Heart right ventricle (tissue), 16 donors: Measurements from ENCODE around the gene STOML1. TPM values are rescaled to one million over a fixed set of nuclear protein-coding genes. Genes with fewer than 3 reads are reported as not detected.

Source experiments
- ATAC-seq, 8 donors: fragments of 200-7000 bp; cut with Tn5 transposase; one replicate each; pipeline ENCODE4 v1.9.1; 2020; ENCODE audit warnings: mild to moderate bottlenecking in 8 of 8, moderate library complexity in 8 of 8, moderate number of reproducible peaks in 1 of 8
- DNase-seq, 2 donors: peaks; one replicate each; pipeline ENCODE4 v3.0.0-alpha.2; 2020
- H3K27ac ChIP-seq, 10 donors: fragments of 200-600 bp; sonication (generic) in 2 of 10; one replicate each; pipeline versions ENCODE4 v1.5.0 to v1.8.0; 2020 to 2022; ENCODE audit warnings: mild to moderate bottlenecking in 3 of 10
- H3K27me3 ChIP-seq, 7 donors: fragments of 200-600 bp; one replicate each; pipeline ENCODE4 v1.8.0; 2021 to 2022; ENCODE audit warnings: mild to moderate bottlenecking in 2 of 7
- H3K36me3 ChIP-seq, 9 donors: fragments of 200-600 bp; sonication (generic) in 1 of 9; one replicate each; pipeline versions ENCODE4 v1.5.0 to v1.8.0; 2020 to 2022; ENCODE audit warnings: mild to moderate bottlenecking in 2 of 9
- H3K4me1 ChIP-seq, 9 donors: fragments of 200-600 bp; sonication (generic) in 1 of 9; one replicate each; pipeline versions ENCODE4 v1.5.0 to v1.8.0; 2020 to 2022; ENCODE audit warnings: mild to moderate bottlenecking in 4 of 9
- H3K4me3 ChIP-seq, 10 donors: fragments of 200-600 bp; sonication (generic) in 2 of 10; one replicate each; pipeline versions ENCODE4 v1.5.0 to v1.8.0; 2020 to 2022; ENCODE audit warnings: mild to moderate bottlenecking in 7 of 10, moderate library complexity in 2 of 10
- H3K9me3 ChIP-seq, 11 donors: fragments of 200-600 bp in 10 of 11; sonication (generic) in 2 of 11; one replicate each; pipeline versions ENCODE4 v1.5.0 to v1.8.0; 2013 to 2022; ENCODE audit warnings: mild to moderate bottlenecking in 2 of 11, control low read depth in 1 of 11, moderate library complexity in 1 of 11
- CTCF ChIP-seq, 9 donors: fragments of 200-600 bp; sonication (generic) in 2 of 9; IDR thresholded peaks; one replicate each; pipeline versions ENCODE4 v1.5.0 to v1.8.0; 2021 to 2022; ENCODE audit warnings: antibody characterized with exemption in 9 of 9, mild to moderate bottlenecking in 5 of 9, moderate library complexity in 1 of 9
- WGBS, 2 donors: extraction: QIAGEN DNeasy Blood & Tissue Kit; methylation state at CpG; one replicate each; pipeline ENCODE4 v1.1.7; 2013; ENCODE audit warnings: inconsistent platforms in 1 of 2; 5-methylcytosine and 5-hydroxymethylcytosine counted together
- intact Hi-C, 10 donors: fragments of 100-400 bp; cut with DNase I; formaldehyde crosslinking; loops; one replicate each; pipeline versions ENCODE4 v1.11.1 to v1.14.2; 2022
- polyA plus RNA-seq, 2 donors: library from polyadenylated mRNA; stranded (reverse); fragments of 200-250 nt; gene quantifications; one replicate each; pipeline ENCODE4 v1.2.3, GENCODE V29; 2013
- total RNA-seq, 10 donors: library from RNA; stranded (reverse); fragmentation: NEBNext Ultra II Directional in 3 of 10; extraction: Animal tissue kit (Norgen Biotek cat#: 25700) in 3 of 10; gene quantifications; one replicate each; pipeline versions ENCODE4 v1.2.1 to v1.2.4, GENCODE V29; 2021 to 2023
- donor health status: Arrhythmogenic right ventricular cardiomyopathy.
- donor health status: ischemic (EF 13 %, LVEDD 7.1; RV severe dilation, severe dysfunction).
- donor health status: healthy with polysubstance abuse.
- donor health status: DM: no; HTN: yes; CAD: no.
- donor health status: DM: no; HTN: no; CAD: no.
- donor health status: ischemic (EF 25% LVEDD 6.9; RV normal size, moderate dysfunction).
- donor health status: ischemic (EF 25% LVEDD 5.7; RV mildly dilated, moderate dysfunction).
- donor health status: healthy.
- donor health status: DM: yes; HTN: yes; CAD: no.
- donor health status: Ischemic cardiomyopathy.
- donor health status: ischemic (EF 35%, LVEDD 5.7; RV mildly dilated, moderate dysfunction).
- donor health status: nonischemic (EF 11% LVEDD 7.7; RV severe dilation, severe dysfunction).
- donor health status: DM: yes; HTN: yes; CAD: no.
- donor health status: PGD.
- donor health status: ischemic (EF 29% LVEDD 5.4; RV normal size, mild dysfunction).
- donor health status: nonischemic (EF 23%, LVEDD 6.1; RV moderate dilation, normal function).

Gene STOML1
- total and polyA plus RNA-seq, 12 donors: 21.1 to 38.4 (median 28.2) TPM

GRCh38 chr15:73988445-73988969, 3.6 kb downstream of the STOML1 start:
- intact Hi-C loops: loop anchor here in 1 of 10 donors (5.0 kb wide), 1 partner anchor 49 kb away; no protein-coding TSS in a partner anchor
- no peak overlapping the region for H3K4me3 ChIP-seq
- WGBS, 2 donors: 95 to 98% methylated on average over 13 of the region's 13 CpGs
- H3K36me3 ChIP-seq: peaks cover 0 to 38% (median 6%) of the 10 kb centered on the region in 9 donors
- H3K27ac ChIP-seq: peak overlapping the region; percentile 74 to 100 (median 99)
- DNase-seq (no peak), ATAC-seq (no peak)
- H3K27me3 ChIP-seq: no peaks in the 10 kb centered on the region
- TF ChIP-seq CTCF (IDR thresholded peaks at IDR 0.05): no peak
- peaks cover 59 to 98% (median 95%) of the 10 kb centered on the region in 9 donors for H3K4me1 ChIP-seq
- H3K9me3 ChIP-seq: no peaks in the 10 kb centered on the region

DNA sequence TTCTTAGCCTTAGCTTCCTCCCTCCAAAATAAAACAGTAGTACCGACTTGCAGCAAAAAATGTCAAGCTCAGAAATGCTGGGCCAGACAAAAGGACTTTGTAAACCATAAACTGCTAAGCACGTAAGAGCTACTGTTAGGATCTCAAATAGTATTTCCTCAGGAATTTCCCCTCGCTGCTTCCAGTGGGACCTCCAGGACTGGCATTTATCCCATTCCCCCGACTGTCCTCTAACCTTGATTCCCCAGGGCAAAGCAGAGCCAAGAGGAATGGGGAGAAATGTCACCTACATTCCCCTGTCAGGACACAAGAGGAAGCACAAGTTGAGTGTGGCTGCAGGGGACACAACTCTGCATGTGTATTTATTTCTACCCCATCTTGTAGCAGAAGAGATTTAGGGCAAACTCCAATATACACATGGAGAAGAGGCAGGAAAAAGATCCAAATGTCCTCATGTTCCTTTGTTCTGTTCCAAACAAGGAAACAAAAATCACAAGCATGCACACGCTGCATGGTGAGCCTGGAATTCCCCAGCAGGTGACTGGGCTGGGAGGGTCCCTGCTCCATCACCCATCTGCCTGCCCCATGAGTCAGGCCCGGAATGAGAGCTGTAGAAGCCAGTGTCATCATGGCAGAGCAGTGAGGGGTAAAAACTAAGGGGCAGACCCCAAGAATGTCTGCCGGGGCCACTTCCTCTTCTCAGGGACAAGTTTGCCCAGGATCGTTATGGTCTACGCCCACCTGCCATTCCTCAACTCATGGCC, 4.2 kb downstream of the STOML1 start:
- peak overlapping the region; percentile 74 to 100 (median 99) for H3K27ac ChIP-seq
- peaks cover 0 to 40% (median 6%) of the 10 kb centered on the region in 9 donors for H3K36me3 ChIP-seq
- H3K4me1 ChIP-seq: peaks cover 65 to 98% (median 95%) of the 10 kb centered on the region in 9 donors
- no peak for TF ChIP-seq CTCF (IDR thresholded peaks at IDR 0.05)
- intact Hi-C loops: loop anchor here in 1 of 10 donors (5.0 kb wide), 1 partner anchor 49 kb away; no protein-coding TSS in a partner anchor
- H3K9me3 ChIP-seq: no peaks in the 10 kb centered on the region
- 51 to 70% methylated on average over 9 of the region's 9 CpGs for WGBS, 2 donors
- no peak overlapping the region for H3K4me3 ChIP-seq
- ATAC-seq: no peak
- no peaks in the 10 kb centered on the region for H3K27me3 ChIP-seq
- no peak for DNase-seq

- Histone ChIP-seq H3K9me3 (no peaks in the 10 kb centered on the region), H3K4me1 (peaks cover 66 to 98% (median 95%) of the 10 kb centered on the region in 9 donors), H3K4me3 (no peak overlapping the region), H3K27ac (peak overlapping the region; percentile 74 to 100 (median 99)), H3K36me3 (peaks cover 0 to 40% (median 6%) of the 10 kb centered on the region in 9 donors), H3K27me3 (no peaks in the 10 kb centered on the region)
- intact Hi-C loops: loop anchor here in 1 of 10 donors (5.0 kb wide), 1 partner anchor 50 kb away; no protein-coding TSS in a partner anchor
- ATAC-seq (no peak), DNase-seq (no peak)
- TF ChIP-seq CTCF (IDR thresholded peaks at IDR 0.05): no peak
- WGBS, 2 donors: 78 to 83% methylated on average over 4 of the region's 4 CpGs
Observed at GRCh38 chr15:73987250-73987649, 4.8 kb downstream of the STOML1 start.

- intact Hi-C loops: loop anchor here in 1 of 10 donors (5.0 kb wide), 1 partner anchor 51 kb away; no protein-coding TSS in a partner anchor
- Histone ChIP-seq H3K4me1 (peaks cover 71 to 100% (median 99%) of the 10 kb centered on the region in 9 donors), H3K9me3 (no peaks in the 10 kb centered on the region), H3K4me3 (no peak overlapping the region), H3K36me3 (peaks cover 0 to 40% (median 6%) of the 10 kb centered on the region in 9 donors), H3K27ac (peak overlapping the region; percentile 74 to 100 (median 99)), H3K27me3 (no peaks in the 10 kb centered on the region)
- ATAC-seq (no peak), DNase-seq (no peak)
- no peak for TF ChIP-seq CTCF (IDR thresholded peaks at IDR 0.05)
- 94 to 100% methylated on average over 1 of the region's 1 CpG for WGBS, 2 donors
Observed at GRCh38 chr15:73986776-73987056, 5.4 kb downstream of the STOML1 start.
